ENCODE results near the gene ENTHD1. TPM values are rescaled to one million over a fixed set of nuclear protein-coding genes. Genes with fewer than 3 reads are reported as not detected.

Gene ENTHD1
- total and polyA plus RNA-seq, 8 donors = not detected

DNA sequence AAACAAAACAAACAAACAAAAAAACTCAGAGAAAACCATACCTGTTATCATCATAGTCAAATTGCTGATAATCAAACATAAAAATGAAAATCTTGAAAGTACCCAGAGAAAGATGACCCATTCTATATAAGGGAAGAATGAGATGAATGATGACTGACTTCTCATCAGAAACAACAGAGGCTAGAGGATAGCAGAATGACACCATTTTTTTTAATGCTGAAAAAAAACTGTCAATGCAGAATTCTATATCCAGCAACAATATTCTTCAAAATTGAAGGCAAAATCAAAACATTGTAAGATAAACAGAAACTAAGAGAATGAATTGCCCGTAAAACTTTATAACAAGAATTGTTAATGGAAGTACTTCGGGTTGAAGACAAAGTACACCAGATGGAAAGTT, 122.1 kb downstream of the ENTHD1 start:
- TF ChIP-seq, protein P1, sequence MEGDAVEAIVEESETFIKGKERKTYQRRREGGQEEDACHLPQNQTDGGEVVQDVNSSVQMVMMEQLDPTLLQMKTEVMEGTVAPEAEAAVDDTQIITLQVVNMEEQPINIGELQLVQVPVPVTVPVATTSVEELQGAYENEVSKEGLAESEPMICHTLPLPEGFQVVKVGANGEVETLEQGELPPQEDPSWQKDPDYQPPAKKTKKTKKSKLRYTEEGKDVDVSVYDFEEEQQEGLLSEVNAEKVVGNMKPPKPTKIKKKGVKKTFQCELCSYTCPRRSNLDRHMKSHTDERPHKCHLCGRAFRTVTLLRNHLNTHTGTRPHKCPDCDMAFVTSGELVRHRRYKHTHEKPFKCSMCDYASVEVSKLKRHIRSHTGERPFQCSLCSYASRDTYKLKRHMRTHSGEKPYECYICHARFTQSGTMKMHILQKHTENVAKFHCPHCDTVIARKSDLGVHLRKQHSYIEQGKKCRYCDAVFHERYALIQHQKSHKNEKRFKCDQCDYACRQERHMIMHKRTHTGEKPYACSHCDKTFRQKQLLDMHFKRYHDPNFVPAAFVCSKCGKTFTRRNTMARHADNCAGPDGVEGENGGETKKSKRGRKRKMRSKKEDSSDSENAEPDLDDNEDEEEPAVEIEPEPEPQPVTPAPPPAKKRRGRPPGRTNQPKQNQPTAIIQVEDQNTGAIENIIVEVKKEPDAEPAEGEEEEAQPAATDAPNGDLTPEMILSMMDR (IDR thresholded peaks at IDR 0.05) = no peak
- no peak for TF ChIP-seq POLR2A (IDR thresholded peaks at IDR 0.05)
- TF ChIP-seq EP300 (IDR thresholded peaks at IDR 0.05) = no peak
- no peak for TF ChIP-seq POLR2AphosphoS5 (IDR thresholded peaks at IDR 0.05)
- 88 to 96% (median 90%) methylated on average over 2 of the region's 2 CpGs for WGBS, 5 donors

DNA sequence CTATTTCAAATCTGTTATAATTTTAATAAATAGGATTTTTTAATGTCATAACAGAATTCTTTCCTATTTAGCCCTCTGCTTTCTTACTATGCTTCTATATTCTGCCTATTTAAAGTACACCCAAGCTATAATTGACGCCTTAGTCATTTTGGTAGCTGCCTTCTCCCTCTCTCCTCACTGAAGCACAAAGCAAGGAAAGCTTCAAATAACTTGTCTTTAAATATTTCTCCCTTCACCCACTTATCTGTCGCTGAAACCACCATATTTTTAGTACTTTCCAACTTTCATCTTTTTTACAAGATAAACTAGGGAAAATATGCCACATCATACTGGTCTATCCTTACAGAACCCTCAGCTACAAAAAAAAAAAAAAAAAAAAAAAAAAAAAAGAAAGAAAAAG, 127.9 kb downstream of the ENTHD1 start:
- Histone ChIP-seq H3K27ac (no peak overlapping the region), H3K36me3 (no peaks in the 10 kb centered on the region), H3K4me3 (no peak overlapping the region), H3K27me3 (no peaks in the 10 kb centered on the region), H3K9me3 (no peaks in the 10 kb centered on the region), H3K4me1 (no peaks in the 10 kb centered on the region)
- TF ChIP-seq, protein P1 (IDR thresholded peaks at IDR 0.05) = no peak
- TF ChIP-seq POLR2AphosphoS5 (IDR thresholded peaks at IDR 0.05) = no peak
- no peak for TF ChIP-seq POLR2A (IDR thresholded peaks at IDR 0.05)
- no peak for TF ChIP-seq EP300 (IDR thresholded peaks at IDR 0.05)
- DNase-seq = no peak
- intact Hi-C loops (cut with DNase I; ENCODE audit: low total_unique reads) = no loop called here
- WGBS, 5 donors = 78 to 86% (median 82%) methylated on average over 2 of the region's 2 CpGs

More for the DNA sequence above, 122.1 kb downstream of the ENTHD1 start:
- H3K4me3 ChIP-seq = no peak overlapping the region
- peaks cover 0 to 4% (median 0%) of the 10 kb centered on the region in 3 donors for H3K27me3 ChIP-seq
- no peaks in the 10 kb centered on the region for H3K36me3 ChIP-seq
- H3K27ac ChIP-seq = no peak overlapping the region
- intact Hi-C loops (cut with DNase I; ENCODE audit: low total_unique reads) = no loop called here
- no peak for DNase-seq
- peaks cover 0 to 13% (median 4%) of the 10 kb centered on the region in 4 donors for H3K9me3 ChIP-seq
- no peaks in the 10 kb centered on the region for H3K4me1 ChIP-seq

DNA sequence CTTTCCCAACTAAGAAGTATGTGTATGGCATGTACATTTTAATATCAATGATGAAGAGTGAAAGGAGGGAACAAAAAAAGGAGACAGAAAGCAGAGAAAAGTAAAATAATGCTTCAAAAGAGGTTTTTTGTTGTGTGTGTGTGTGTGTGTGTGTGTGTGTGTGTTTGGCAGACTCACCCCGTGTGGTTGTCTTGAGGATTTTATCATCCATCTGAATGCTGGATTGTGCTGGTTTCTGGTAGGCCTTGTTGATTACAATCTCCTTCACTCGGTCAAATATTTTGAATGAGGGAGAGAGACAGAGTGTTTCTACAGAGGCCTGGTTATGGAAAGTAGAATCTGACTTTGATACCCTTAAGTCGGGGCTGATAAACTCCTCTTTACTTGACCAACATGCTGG, 128.5 kb downstream of the ENTHD1 start:
- Histone ChIP-seq H3K27me3 (no peaks in the 10 kb centered on the region), H3K9me3 (no peaks in the 10 kb centered on the region), H3K4me1 (no peaks in the 10 kb centered on the region), H3K4me3 (no peak overlapping the region), H3K27ac (no peak overlapping the region), H3K36me3 (no peaks in the 10 kb centered on the region)
- DNase-seq = no peak
- 49 to 68% (median 58%) methylated on average over 3 of the region's 3 CpGs for WGBS, 5 donors
- TF ChIP-seq EP300 (IDR thresholded peaks at IDR 0.05) (no peak), POLR2A (IDR thresholded peaks at IDR 0.05) (no peak), POLR2AphosphoS5 (IDR thresholded peaks at IDR 0.05) (no peak)
- TF ChIP-seq, protein P1 (IDR thresholded peaks at IDR 0.05) = no peak
- intact Hi-C loops (cut with DNase I; ENCODE audit: low total_unique reads) = no loop called here

DNA sequence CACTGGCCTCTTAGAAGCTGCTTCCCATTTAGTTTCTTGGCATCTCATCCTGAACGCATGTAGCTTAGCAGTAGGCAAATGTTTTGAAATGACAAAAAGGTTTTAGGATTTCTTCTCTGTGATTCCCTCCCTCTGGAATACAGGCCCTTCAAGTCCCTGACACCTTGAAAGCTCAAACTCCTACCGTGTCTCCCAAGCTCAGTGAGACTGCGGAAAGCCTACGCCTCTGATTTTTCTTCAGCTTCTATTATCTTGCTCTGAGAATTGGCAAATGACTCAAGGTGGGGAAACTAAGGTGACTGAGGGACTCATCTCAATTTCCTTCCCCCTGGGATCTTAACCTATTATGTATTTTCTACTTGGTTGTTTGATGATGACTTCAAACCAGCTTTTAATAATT, 130.3 kb downstream of the ENTHD1 start:
- Histone ChIP-seq H3K4me1 (no peaks in the 10 kb centered on the region), H3K9me3 (no peaks in the 10 kb centered on the region), H3K27me3 (no peaks in the 10 kb centered on the region), H3K4me3 (no peak overlapping the region), H3K36me3 (no peaks in the 10 kb centered on the region), H3K27ac (no peak overlapping the region)
- intact Hi-C loops (cut with DNase I; ENCODE audit: low total_unique reads) = no loop called here
- DNase-seq = no peak
- TF ChIP-seq POLR2AphosphoS5 (IDR thresholded peaks at IDR 0.05) = no peak
- TF ChIP-seq, protein P1 (IDR thresholded peaks at IDR 0.05) = no peak
- TF ChIP-seq POLR2A (IDR thresholded peaks at IDR 0.05) = no peak
- no peak for TF ChIP-seq EP300 (IDR thresholded peaks at IDR 0.05)
- 78 to 91% (median 85%) methylated on average over 4 of the region's 4 CpGs for WGBS, 5 donors

All from stomach (tissue), 9 donors.